ENCODE results near the gene COX7B2.

Gene COX7B2

GRCh38 chr4:46715468-46715867 lies 193.6 kb downstream of the COX7B2 start (continued):
- TF ChIP-seq CSRNP3 (CRISPR knock-in tag; IDR thresholded peaks at IDR 0.05) (no peak), POU6F1 (CRISPR knock-in tag; IDR thresholded peaks at IDR 0.05; ENCODE audit: borderline replicate concordance, low read depth) (no peak), PPARA (CRISPR knock-in tag; IDR thresholded peaks at IDR 0.05; ENCODE audit: borderline replicate concordance) (no peak), ZC3H10 (CRISPR knock-in tag; IDR thresholded peaks at IDR 0.05) (no peak)

- no peak for ATAC-seq
- TF ChIP-seq CSRNP3 (CRISPR knock-in tag; IDR thresholded peaks at IDR 0.05) (no peak), ESRRG (CRISPR knock-in tag; IDR thresholded peaks at IDR 0.05) (no peak), ZNF565 (CRISPR knock-in tag; conservative IDR thresholded peaks at IDR 0.05; ENCODE audit: low read depth) (no peak), ARNTL (CRISPR knock-in tag; IDR thresholded peaks at IDR 0.05; ENCODE audit: borderline replicate concordance, low read depth) (no peak), ZFP30 (CRISPR knock-in tag; IDR thresholded peaks at IDR 0.05) (no peak), CREB5 (CRISPR knock-in tag; IDR thresholded peaks at IDR 0.05; ENCODE audit: low read depth) (no peak), ZFP3 (CRISPR knock-in tag; IDR thresholded peaks at IDR 0.05) (no peak), OSR1 (CRISPR knock-in tag; IDR thresholded peaks at IDR 0.05) (no peak)
These were observed 210.2 kb downstream of the COX7B2 start for GRCh38 chr4:46698891-46699290.

Data from SK-N-SH treated with all-trans-retinoic acid at 6 μM for 48 hours (cell line).